ENCODE measurements around the gene PARP2. TPM values are rescaled to one million over a fixed set of nuclear protein-coding genes. Genes with fewer than 3 reads are reported as not detected.

Gene PARP2, protein sequence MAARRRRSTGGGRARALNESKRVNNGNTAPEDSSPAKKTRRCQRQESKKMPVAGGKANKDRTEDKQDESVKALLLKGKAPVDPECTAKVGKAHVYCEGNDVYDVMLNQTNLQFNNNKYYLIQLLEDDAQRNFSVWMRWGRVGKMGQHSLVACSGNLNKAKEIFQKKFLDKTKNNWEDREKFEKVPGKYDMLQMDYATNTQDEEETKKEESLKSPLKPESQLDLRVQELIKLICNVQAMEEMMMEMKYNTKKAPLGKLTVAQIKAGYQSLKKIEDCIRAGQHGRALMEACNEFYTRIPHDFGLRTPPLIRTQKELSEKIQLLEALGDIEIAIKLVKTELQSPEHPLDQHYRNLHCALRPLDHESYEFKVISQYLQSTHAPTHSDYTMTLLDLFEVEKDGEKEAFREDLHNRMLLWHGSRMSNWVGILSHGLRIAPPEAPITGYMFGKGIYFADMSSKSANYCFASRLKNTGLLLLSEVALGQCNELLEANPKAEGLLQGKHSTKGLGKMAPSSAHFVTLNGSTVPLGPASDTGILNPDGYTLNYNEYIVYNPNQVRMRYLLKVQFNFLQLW
- total RNA-seq (2011; cell fraction: chromatin; rRNA removed; ENCODE audit: low replicate concordance), result 38.2 and 98.6 TPM in 2 replicates
- 22.8 and 23.0 TPM in 2 replicates for total RNA-seq (2011; cell fraction: nucleolus; rRNA removed)
- total RNA-seq (2011; cell fraction: nucleoplasm; rRNA removed), result 39.4 and 41.8 TPM in 2 replicates
- 19.7 and 21.4 TPM in 2 replicates for total RNA-seq (2014; rRNA removed)
- total RNA-seq (2014; rRNA removed; fragmentation: Illumina TruSeq; extraction: Trizol), result 26.2 and 29.4 TPM in 2 replicates
- total RNA-seq (2015; rRNA removed; fragmentation: Illumina TruSeq; extraction: Trizol), result 24.1 and 25.3 TPM in 2 replicates
- 26.9 and 29.9 TPM in 2 replicates for total RNA-seq (2021)
- polyA plus RNA-seq (2011; rRNA removed), result 41.4 and 50.5 TPM in 2 replicates
- polyA plus RNA-seq (2011; cell fraction: cytosol; rRNA removed), result 13.3 and 27.0 TPM in 2 replicates
- 72.0 and 133 TPM in 2 replicates for polyA plus RNA-seq (2011; cell fraction: nucleus; rRNA removed)
- 24.6 and 29.3 TPM in 2 replicates for polyA plus RNA-seq (2012)
- polyA plus RNA-seq (2014; fragmentation: Illumina TruSeq; extraction: Trizol), result 37.9 and 45.8 TPM in 2 replicates
- polyA plus RNA-seq (2014; fragmentation: Nextera tagmentation; extraction: Ambion mirVana), result 10 to 100 TPM; 25.2 to 34.6 TPM
- 38.1 and 38.6 TPM in 2 replicates for polyA plus RNA-seq (2014; rRNA removed)
- polyA minus RNA-seq (2011; rRNA and poly(A)+ RNA removed), result 22.2 and 28.8 TPM in 2 replicates
- 7.4 and 7.8 TPM in 2 replicates for polyA minus RNA-seq (2011; cell fraction: cytosol; rRNA and poly(A)+ RNA removed)
- 8.9 and 19.3 TPM in 2 replicates for polyA minus RNA-seq (2011; cell fraction: nucleus; rRNA and poly(A)+ RNA removed)
- percentile 75 among the genes with signal in this experiment for Bru-seq, nascent RNA
- percentile 74 among the genes with signal in this experiment for BruChase-seq, experiment 1, labeled RNA remaining after a 2-hour chase
- percentile 80 among the genes with signal in this experiment for BruChase-seq, experiment 2, labeled RNA remaining after a 6-hour chase
- long read RNA-seq, experiment 1, transcript PARP2-201 (16 exons, 1,886 nt), result major isoform, 51 of 81 reads
- long read RNA-seq, experiment 1, partial matches to known transcripts, result 11 of 81 reads
- long read RNA-seq, experiment 1, other reads (novel, unspliced or antisense), result 15 of 81 reads
- long read RNA-seq, experiment 2, transcript PARP2-201 (16 exons, 1,886 nt), result major isoform, 15 of 24 reads
- long read RNA-seq, experiment 2, partial matches to known transcripts, result 4 of 24 reads
- long read RNA-seq, experiment 2, other reads (novel, unspliced or antisense), result 3 of 24 reads
- long read RNA-seq, experiment 3, transcript PARP2-201 (16 exons, 1,886 nt), result major isoform, 30 of 41 reads
- long read RNA-seq, experiment 3, partial matches to known transcripts, result 4 of 41 reads
- long read RNA-seq, experiment 3, other reads (novel, unspliced or antisense), result 4 of 41 reads

DNA sequence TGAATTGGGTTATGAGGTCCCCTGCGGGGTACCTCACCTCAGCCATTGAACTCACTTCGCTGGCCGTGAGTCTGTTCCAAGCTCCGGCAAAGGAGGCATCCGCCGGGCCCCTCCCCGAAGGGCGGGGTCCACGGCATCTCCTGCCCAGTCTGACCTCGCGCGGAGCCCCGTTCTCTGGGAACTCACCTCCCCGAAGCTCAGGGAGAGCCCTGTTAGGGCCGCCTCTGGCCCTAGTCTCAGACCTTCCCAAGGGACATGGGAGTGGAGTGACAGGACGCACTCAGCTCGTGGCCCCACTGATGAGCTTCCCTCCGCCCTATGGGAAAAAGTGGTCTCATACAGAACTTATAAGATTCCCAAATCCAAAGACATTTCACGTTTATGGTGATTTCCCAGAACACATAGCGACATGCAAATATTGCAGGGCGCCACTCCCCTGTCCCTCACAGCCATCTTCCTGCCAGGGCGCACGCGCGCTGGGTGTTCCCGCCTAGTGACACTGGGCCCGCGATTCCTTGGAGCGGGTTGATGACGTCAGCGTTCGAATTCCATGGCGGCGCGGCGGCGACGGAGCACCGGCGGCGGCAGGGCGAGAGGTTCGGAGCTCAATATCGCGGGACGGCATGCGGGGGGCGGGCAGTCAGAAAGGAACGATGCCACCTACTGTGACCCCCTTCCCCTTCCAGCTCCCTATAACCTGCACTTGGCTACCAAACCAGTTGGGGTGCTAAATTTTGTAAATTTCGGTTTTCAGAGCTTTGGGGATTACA, at the start of gene PARP2:
PARP2 (plus strand) TSS at position 544 of the 770 bp plus-strand sequence; CDS start at position 551, 7 bp downstream.
- BruUV-seq (replicated peaks), result TSS peak; percentile 99
- in situ Hi-C loops (cut with MboI), result no loop called here
- 1% methylated on average over 20 of the region's 50 CpGs for WGBS (ENCODE audit: insufficient coverage, low coverage, missing lambda C conversion rate)
- TF ChIP-seq NFRKB (IDR thresholded peaks at IDR 0.05; ENCODE audit: low read depth) (peak; percentile 60; the same call in 1 of the 2 replicates), ZNF316 (IDR thresholded peaks at IDR 0.05) (peak; percentile 65), CBX1 (IDR thresholded peaks at IDR 0.05; ENCODE audit: low read depth) (peak; percentile 86; the same call in 1 of the 2 replicates), ZNF224 (CRISPR knock-in tag; IDR thresholded peaks at IDR 0.05) (no peak), HCFC1 (IDR thresholded peaks at IDR 0.05; ENCODE audit: low read depth, low read length) (peak; percentile 66), POLR2AphosphoS5 (IDR thresholded peaks at IDR 0.05; ENCODE audit: control insufficient read depth, insufficient read depth, low read depth, low read length) (peak; percentile 94), SIRT6 (IDR thresholded peaks at IDR 0.05; ENCODE audit: low read depth, low read length) (no peak), MTA3 (IDR thresholded peaks at IDR 0.05; ENCODE audit: borderline replicate concordance) (peak; percentile 68; the same call in 1 of the 2 replicates)
- TF ChIP-seq, protein P1, sequence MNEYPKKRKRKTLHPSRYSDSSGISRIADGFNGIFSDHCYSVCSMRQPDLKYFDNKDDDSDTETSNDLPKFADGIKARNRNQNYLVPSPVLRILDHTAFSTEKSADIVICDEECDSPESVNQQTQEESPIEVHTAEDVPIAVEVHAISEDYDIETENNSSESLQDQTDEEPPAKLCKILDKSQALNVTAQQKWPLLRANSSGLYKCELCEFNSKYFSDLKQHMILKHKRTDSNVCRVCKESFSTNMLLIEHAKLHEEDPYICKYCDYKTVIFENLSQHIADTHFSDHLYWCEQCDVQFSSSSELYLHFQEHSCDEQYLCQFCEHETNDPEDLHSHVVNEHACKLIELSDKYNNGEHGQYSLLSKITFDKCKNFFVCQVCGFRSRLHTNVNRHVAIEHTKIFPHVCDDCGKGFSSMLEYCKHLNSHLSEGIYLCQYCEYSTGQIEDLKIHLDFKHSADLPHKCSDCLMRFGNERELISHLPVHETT (CRISPR knock-in tag; conservative IDR thresholded peaks at IDR 0.05 in 1 of 2, IDR thresholded peaks at IDR 0.05 in 1 of 2), result peak in 1 of 2 experiments; percentile 77; a peak in 2 of 4 replicates
- TF ChIP-seq, protein P2, sequence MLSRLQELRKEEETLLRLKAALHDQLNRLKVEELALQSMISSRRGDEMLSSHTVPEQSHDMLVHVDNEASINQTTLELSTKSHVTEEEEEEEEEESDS (CRISPR knock-in tag; IDR thresholded peaks at IDR 0.05), result peak; percentile 93

More for the DNA sequence above, at the start of gene PARP2:
- ChIA-PET POLR2A (interaction anchor here (0.6 to 2.8 kb wide), 12 partner anchors 11 to 428 kb away, joined by 3 to 19 read pairs (median 4); partner anchors contain the start of genes APEX1, OSGEP, PIP4P1 and PNP), CTCF (ENCODE audit: low intra/inter-chr PET ratio) (interaction anchor here (1.3 kb wide), 1 partner anchor 11 kb away, joined by 4 read pairs; the partner anchor contains the start of gene CCNB1IP1)
- Histone ChIP-seq H3K4me3 (peak within 1 kb of the TSS; percentile 68), H3K9me1 (ENCODE audit: control insufficient read depth, insufficient read depth, low read length) (no peaks in the 10 kb centered on the region), H3K9ac (ENCODE audit: insufficient read depth in 1 of 2, low read depth in 2 of 2, low read length in 2 of 2) (peak within 1 kb of the TSS; percentile 89 to 95), H3K36me3 (ENCODE audit: control insufficient read depth, insufficient read depth, low read length) (peaks cover 28% of the 10 kb centered on the region), H3K27ac (ENCODE audit: extremely low read depth, low read depth, low read length) (peak within 1 kb of the TSS; percentile 90), H4K20me1 (replicated peaks; ENCODE audit: control insufficient read depth, insufficient read depth, low read length) (no peaks in the 10 kb centered on the region), H2AFZ (ENCODE audit: low read depth, low read length) (peak within 1 kb of the TSS; percentile 94), H3K27me3 (ENCODE audit: control insufficient read depth in 2 of 2, insufficient read depth in 2 of 2, low read length in 2 of 2) (no peaks in the 10 kb centered on the region), H3K4me1 (replicated peaks in 1 of 2; ENCODE audit: control insufficient read depth in 2 of 2, insufficient read depth in 2 of 2, low read length in 2 of 2) (peaks cover 0 to 4% of the 10 kb centered on the region in 2 experiments; a peak in 2 of 5 replicates), H3K4me2 (ENCODE audit: insufficient read depth, low read length) (peak within 1 kb of the TSS; percentile 82), H3K79me2 (ENCODE audit: control insufficient read depth, insufficient read depth, low read length) (peaks cover 16% of the 10 kb centered on the region), H3K9me3 (replicated peaks; ENCODE audit: control insufficient read depth, insufficient read depth, low read depth, low read length) (no peaks in the 10 kb centered on the region)
- FAIRE-seq, result peak; percentile 99
- intact Hi-C loops (cut with micrococcal nuclease), result loop anchor here (1.0 to 5.0 kb wide), 4 partner anchors 13 to 339 kb away; partner anchors contain the start of genes RNASE4 and TEP1
- peak; percentile 96 for ATAC-seq
- peak; percentile 85 to 97 (median 89) for DNase-seq (ENCODE audit: extremely low read depth in 1 of 4, low spot score in 3 of 4)

Data from K562 (cell line).